WTC11 (cell line): Measurements from ENCODE around the gene FMNL2. TPM values are rescaled to one million over a fixed set of nuclear protein-coding genes. Genes with fewer than 3 reads are reported as not detected.

ENCODE experiments used
- ATAC-seq: fragments of 200-7000 bp; cut with Tn5 transposase; 2 replicates; pipeline ENCODE4 v1.10.0; 2021; ENCODE audit warnings: mild to moderate bottlenecking, moderate library complexity
- CTCF ChIA-PET: fragments of 300-600 bp; sonication (Branson Sonifier 250); formaldehyde crosslinking; loops from one replicate; lab custom pipeline; 2021; ENCODE audit warnings: antibody characterized with exemption; lab: Charles Lee
- POLR2A ChIA-PET: fragments of 350-600 bp; sonication (Branson Sonifier 250); formaldehyde crosslinking; loops from one replicate; lab custom pipeline; 2021; ENCODE audit warnings: antibody characterized with exemption; lab: Charles Lee
- DNase-seq: peaks from one replicate; pipeline ENCODE4 v3.0.0; 2021; ENCODE audit warnings: low spot score
- H3K27ac Mint-ChIP-seq: 2 replicates; pipeline ENCODE4 v1.8.0; 2021; ENCODE audit warnings: mixed read lengths
- H3K27me3 Mint-ChIP-seq: 2 replicates; pipeline ENCODE4 v1.8.0; 2021; ENCODE audit warnings: low read depth, mild to moderate bottlenecking, moderate library complexity, mixed read lengths
- H3K36me3 Mint-ChIP-seq: 2 replicates; pipeline ENCODE4 v1.8.0; 2021; ENCODE audit warnings: mixed read lengths
- H3K4me1 Mint-ChIP-seq: 2 replicates; pipeline ENCODE4 v1.8.0; 2022; ENCODE audit warnings: mixed read lengths
- H3K4me3 Mint-ChIP-seq: 2 replicates; pipeline ENCODE4 v1.8.0; 2021; ENCODE audit warnings: mild to moderate bottlenecking, moderate library complexity, mixed read lengths
- H3K9me3 Mint-ChIP-seq: 2 replicates; pipeline ENCODE4 v1.8.0; 2021; ENCODE audit warnings: mixed read lengths
- CBFB ChIP-seq: sonication (generic); formaldehyde crosslinking; IDR thresholded peaks from 2 replicates; pipeline ENCODE4 v1.8.1; 2022; ENCODE audit warnings: mild to moderate bottlenecking, low read depth, missing genetic modification reagents
- EMX1 ChIP-seq: fragments of 250-450 bp; sonication (Bioruptor Pico); IDR thresholded peaks from 2 replicates; pipeline ENCODE4 v1.8.0; 2021; ENCODE audit warnings: mild to moderate bottlenecking
- ESRRA ChIP-seq: sonication (generic); formaldehyde crosslinking; IDR thresholded peaks from 2 replicates; pipeline ENCODE4 v1.8.1; 2022; ENCODE audit warnings: mild to moderate bottlenecking, missing genetic modification reagents, borderline replicate concordance
- JAZF1 ChIP-seq: fragments of 250-450 bp; sonication (Bioruptor Pico); IDR thresholded peaks from 2 replicates; pipeline ENCODE4 v1.9.0; 2021; ENCODE audit warnings: moderate library complexity, mild to moderate bottlenecking, inconsistent platforms
- JUN ChIP-seq: sonication (generic); formaldehyde crosslinking; IDR thresholded peaks from 2 replicates; pipeline ENCODE4 v1.8.0; 2023; ENCODE audit warnings: mild to moderate bottlenecking, missing genetic modification reagents
- KAT7 ChIP-seq: sonication (generic); formaldehyde crosslinking; IDR thresholded peaks from 2 replicates; pipeline ENCODE4 v1.8.1; 2023; ENCODE audit warnings: missing genetic modification reagents, mild to moderate bottlenecking, borderline replicate concordance
- MXD4 ChIP-seq: fragments of 250-450 bp; sonication (Bioruptor Pico); IDR thresholded peaks from 2 replicates; pipeline ENCODE4 v1.8.0; 2021; ENCODE audit warnings: mild to moderate bottlenecking, moderate library complexity, borderline replicate concordance
- NFATC4 ChIP-seq: fragments of 250-450 bp; sonication (Bioruptor Pico); IDR thresholded peaks from 2 replicates; pipeline ENCODE4 v1.9.0; 2021; ENCODE audit warnings: mild to moderate bottlenecking
- NFYB ChIP-seq: sonication (generic); formaldehyde crosslinking; conservative IDR thresholded peaks from 2 replicates; pipeline ENCODE4 v1.8.0; 2022; ENCODE audit warnings: low read depth, missing genetic modification reagents
- NR3C1 ChIP-seq: sonication (generic); formaldehyde crosslinking; conservative IDR thresholded peaks from 2 replicates; pipeline ENCODE4 v1.8.1; 2023; ENCODE audit warnings: low read depth, mild to moderate bottlenecking, missing genetic modification reagents
- PRRX2 ChIP-seq: fragments of 250-450 bp; sonication (Bioruptor Pico); IDR thresholded peaks from 2 replicates; pipeline ENCODE4 v1.8.0; 2021; ENCODE audit warnings: mild to moderate bottlenecking
- RORB ChIP-seq: fragments of 250-450 bp; sonication (Bioruptor Pico); IDR thresholded peaks from 2 replicates; pipeline ENCODE4 v1.9.0; 2021; ENCODE audit warnings: mild to moderate bottlenecking
- TEAD1 ChIP-seq: sonication (generic); formaldehyde crosslinking; IDR thresholded peaks from 2 replicates; pipeline ENCODE4 v1.8.0; 2022; ENCODE audit warnings: mild to moderate bottlenecking, missing genetic modification reagents
- ZBTB21 ChIP-seq: sonication (generic); formaldehyde crosslinking; IDR thresholded peaks from 2 replicates; pipeline ENCODE4 v1.8.1; 2023; ENCODE audit warnings: mild to moderate bottlenecking, missing genetic modification reagents, borderline replicate concordance
- ZNF219 ChIP-seq: sonication (generic); formaldehyde crosslinking; IDR thresholded peaks from 2 replicates; pipeline ENCODE4 v1.8.0; 2023; ENCODE audit warnings: missing genetic modification reagents, mild to moderate bottlenecking, borderline replicate concordance
- ZNF317 ChIP-seq: sonication (generic); formaldehyde crosslinking; IDR thresholded peaks from 2 replicates; pipeline ENCODE4 v1.8.1; 2023; ENCODE audit warnings: low read depth, mild to moderate bottlenecking, moderate library complexity, missing genetic modification reagents, borderline replicate concordance
- total RNA-seq: library from RNA; stranded (reverse); gene quantifications from 3 replicates; pipeline ENCODE4 v1.2.3, GENCODE V29; 2021
- TF ChIP-seq, protein P1 (sequence below): sonication (generic); formaldehyde crosslinking; IDR thresholded peaks from 2 replicates; pipeline ENCODE4 v1.8.0; 2023; ENCODE audit warnings: mild to moderate bottlenecking, missing genetic modification reagents
- TF ChIP-seq, protein P2 (sequence below): sonication (generic); formaldehyde crosslinking; IDR thresholded peaks from 2 replicates; pipeline ENCODE4 v1.8.1; 2023; ENCODE audit warnings: mild to moderate bottlenecking, missing genetic modification reagents, borderline replicate concordance
- TF ChIP-seq, protein P3 (sequence below): fragments of 250-450 bp; sonication (Bioruptor Pico); IDR thresholded peaks from 2 replicates; pipeline ENCODE4 v1.9.0; 2021; ENCODE audit warnings: moderate library complexity, mild to moderate bottlenecking, inconsistent platforms, borderline replicate concordance
- TF ChIP-seq, protein P4 (sequence below): sonication (generic); formaldehyde crosslinking; IDR thresholded peaks from 2 replicates; pipeline ENCODE4 v1.8.1; 2022; ENCODE audit warnings: missing genetic modification reagents, borderline replicate concordance
- TF ChIP-seq, protein P5 (sequence below): fragments of 250-450 bp; sonication (Bioruptor Pico); IDR thresholded peaks from 2 replicates; pipeline ENCODE4 v2.1.2; 2022; ENCODE audit warnings: mild to moderate bottlenecking, moderate library complexity

Gene FMNL2
- total RNA-seq, 1 experiment from 2014 or later, result 43.0 TPM

DNA sequence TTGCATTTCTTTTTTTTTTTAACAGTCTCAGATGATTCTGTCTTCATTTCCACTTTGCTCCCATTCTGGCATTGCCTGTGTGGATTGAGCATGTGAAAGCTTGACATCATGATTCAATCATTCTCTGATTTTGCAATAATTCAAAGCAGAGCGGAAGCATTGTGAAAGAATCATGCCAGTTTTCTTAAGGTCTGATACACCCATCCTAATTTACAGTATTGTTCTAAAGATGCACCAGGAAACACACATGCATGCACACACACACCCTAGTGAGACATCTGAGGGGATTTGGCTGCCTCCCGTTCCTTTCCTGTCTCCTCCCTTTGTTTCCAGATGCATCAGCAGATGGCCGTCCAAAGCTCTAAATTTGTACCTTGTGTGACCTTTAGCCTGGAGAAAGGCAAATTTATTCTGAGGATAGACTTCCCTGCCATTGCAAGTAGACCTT is 97.3 kb downstream of the FMNL2 start (continued):
- no peak for TF ChIP-seq KAT7 (CRISPR knock-in tag)
- no peak for TF ChIP-seq NR3C1
- TF ChIP-seq ZBTB21 (CRISPR knock-in tag), result no peak

DNA sequence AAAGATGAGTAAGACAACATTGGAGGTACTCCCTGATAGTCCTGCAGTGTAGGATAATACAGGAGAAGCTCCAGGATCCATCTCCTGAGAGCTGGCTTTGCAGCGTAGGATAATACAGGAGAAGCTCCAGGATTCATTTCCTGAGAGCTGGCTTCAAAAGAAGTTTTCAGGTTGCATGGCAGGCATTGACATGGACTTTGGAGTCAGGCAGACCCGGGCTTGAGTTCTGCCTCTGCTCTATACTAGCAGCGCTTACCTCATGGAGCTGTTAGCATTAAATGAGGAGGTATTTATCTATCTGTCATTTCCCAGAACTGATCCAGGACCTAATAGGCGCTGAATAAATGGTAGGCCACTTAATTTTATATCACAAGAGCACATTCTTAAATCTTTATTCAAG is 97.8 kb downstream of the FMNL2 start:
- ChIA-PET CTCF (interaction anchor here (1.0 to 2.8 kb wide), 2 partner anchors 13 to 203 kb away, joined by 3 to 8 read pairs; no protein-coding TSS in a partner anchor), POLR2A (interaction anchor here (0.5 kb wide), 1 partner anchor 80 kb away, joined by 3 read pairs; no protein-coding TSS in a partner anchor)

DNA sequence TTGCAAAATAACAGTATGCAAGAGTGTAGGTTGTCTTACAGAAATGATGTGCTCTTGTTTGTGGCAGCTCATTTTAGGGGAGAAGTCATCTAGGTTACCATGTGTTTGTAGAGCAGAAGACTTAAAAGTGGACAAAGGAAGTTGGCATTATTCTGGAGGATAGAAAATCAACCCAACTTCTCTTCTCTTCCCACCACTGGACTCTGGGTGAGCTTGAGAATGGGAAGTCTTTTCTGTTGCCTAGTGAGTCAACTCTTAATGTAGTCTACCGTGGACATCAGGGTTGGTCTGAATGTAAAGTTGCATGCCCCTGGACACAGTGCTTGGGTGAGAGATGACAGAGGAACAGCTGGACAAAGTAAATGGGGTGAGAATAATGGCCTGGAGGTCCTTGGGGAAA is 98.3 kb downstream of the FMNL2 start:
- Mint-ChIP-seq H3K27me3 (no peaks in the 10 kb centered on the region), H3K4me3 (no peak overlapping the region), H3K9me3 (no peaks in the 10 kb centered on the region), H3K27ac (peak overlapping the region; percentile 86), H3K36me3 (no peaks in the 10 kb centered on the region), H3K4me1 (peaks cover 88% of the 10 kb centered on the region)
- POLR2A ChIA-PET, result interaction anchor here (0.5 kb wide), 1 partner anchor 80 kb away, joined by 3 read pairs; no protein-coding TSS in a partner anchor
- DNase-seq (no peak), ATAC-seq (no peak)
- TF ChIP-seq JAZF1 (CRISPR knock-in tag) (no peak), EMX1 (CRISPR knock-in tag) (no peak), ESRRA (CRISPR knock-in tag) (no peak), JUN (CRISPR knock-in tag) (no peak), RORB (CRISPR knock-in tag) (no peak), PRRX2 (CRISPR knock-in tag) (no peak)
- TF ChIP-seq, protein P1, sequence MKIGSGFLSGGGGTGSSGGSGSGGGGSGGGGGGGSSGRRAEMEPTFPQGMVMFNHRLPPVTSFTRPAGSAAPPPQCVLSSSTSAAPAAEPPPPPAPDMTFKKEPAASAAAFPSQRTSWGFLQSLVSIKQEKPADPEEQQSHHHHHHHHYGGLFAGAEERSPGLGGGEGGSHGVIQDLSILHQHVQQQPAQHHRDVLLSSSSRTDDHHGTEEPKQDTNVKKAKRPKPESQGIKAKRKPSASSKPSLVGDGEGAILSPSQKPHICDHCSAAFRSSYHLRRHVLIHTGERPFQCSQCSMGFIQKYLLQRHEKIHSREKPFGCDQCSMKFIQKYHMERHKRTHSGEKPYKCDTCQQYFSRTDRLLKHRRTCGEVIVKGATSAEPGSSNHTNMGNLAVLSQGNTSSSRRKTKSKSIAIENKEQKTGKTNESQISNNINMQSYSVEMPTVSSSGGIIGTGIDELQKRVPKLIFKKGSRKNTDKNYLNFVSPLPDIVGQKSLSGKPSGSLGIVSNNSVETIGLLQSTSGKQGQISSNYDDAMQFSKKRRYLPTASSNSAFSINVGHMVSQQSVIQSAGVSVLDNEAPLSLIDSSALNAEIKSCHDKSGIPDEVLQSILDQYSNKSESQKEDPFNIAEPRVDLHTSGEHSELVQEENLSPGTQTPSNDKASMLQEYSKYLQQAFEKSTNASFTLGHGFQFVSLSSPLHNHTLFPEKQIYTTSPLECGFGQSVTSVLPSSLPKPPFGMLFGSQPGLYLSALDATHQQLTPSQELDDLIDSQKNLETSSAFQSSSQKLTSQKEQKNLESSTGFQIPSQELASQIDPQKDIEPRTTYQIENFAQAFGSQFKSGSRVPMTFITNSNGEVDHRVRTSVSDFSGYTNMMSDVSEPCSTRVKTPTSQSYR (CRISPR knock-in tag), result no peak
- TF ChIP-seq, protein P2, sequence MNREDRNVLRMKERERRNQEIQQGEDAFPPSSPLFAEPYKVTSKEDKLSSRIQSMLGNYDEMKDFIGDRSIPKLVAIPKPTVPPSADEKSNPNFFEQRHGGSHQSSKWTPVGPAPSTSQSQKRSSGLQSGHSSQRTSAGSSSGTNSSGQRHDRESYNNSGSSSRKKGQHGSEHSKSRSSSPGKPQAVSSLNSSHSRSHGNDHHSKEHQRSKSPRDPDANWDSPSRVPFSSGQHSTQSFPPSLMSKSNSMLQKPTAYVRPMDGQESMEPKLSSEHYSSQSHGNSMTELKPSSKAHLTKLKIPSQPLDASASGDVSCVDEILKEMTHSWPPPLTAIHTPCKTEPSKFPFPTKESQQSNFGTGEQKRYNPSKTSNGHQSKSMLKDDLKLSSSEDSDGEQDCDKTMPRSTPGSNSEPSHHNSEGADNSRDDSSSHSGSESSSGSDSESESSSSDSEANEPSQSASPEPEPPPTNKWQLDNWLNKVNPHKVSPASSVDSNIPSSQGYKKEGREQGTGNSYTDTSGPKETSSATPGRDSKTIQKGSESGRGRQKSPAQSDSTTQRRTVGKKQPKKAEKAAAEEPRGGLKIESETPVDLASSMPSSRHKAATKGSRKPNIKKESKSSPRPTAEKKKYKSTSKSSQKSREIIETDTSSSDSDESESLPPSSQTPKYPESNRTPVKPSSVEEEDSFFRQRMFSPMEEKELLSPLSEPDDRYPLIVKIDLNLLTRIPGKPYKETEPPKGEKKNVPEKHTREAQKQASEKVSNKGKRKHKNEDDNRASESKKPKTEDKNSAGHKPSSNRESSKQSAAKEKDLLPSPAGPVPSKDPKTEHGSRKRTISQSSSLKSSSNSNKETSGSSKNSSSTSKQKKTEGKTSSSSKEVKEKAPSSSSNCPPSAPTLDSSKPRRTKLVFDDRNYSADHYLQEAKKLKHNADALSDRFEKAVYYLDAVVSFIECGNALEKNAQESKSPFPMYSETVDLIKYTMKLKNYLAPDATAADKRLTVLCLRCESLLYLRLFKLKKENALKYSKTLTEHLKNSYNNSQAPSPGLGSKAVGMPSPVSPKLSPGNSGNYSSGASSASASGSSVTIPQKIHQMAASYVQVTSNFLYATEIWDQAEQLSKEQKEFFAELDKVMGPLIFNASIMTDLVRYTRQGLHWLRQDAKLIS (CRISPR knock-in tag), result no peak
- CTCF ChIA-PET, result interaction anchor here (1.0 to 2.8 kb wide), 2 partner anchors 13 to 202 kb away, joined by 3 to 8 read pairs; no protein-coding TSS in a partner anchor

More for the DNA sequence above, 97.8 kb downstream of the FMNL2 start:
- Mint-ChIP-seq H3K36me3 (no peaks in the 10 kb centered on the region), H3K27me3 (no peaks in the 10 kb centered on the region), H3K4me3 (no peak overlapping the region), H3K27ac (0 out of 2 replicates have a peak overlapping the region, but pooled peaks have one; percentile 61), H3K9me3 (no peaks in the 10 kb centered on the region), H3K4me1 (peaks cover 87% of the 10 kb centered on the region)
- DNase-seq (no peak), ATAC-seq (no peak)
- TF ChIP-seq NFYB (CRISPR knock-in tag) (no peak), CBFB (no peak)

DNA sequence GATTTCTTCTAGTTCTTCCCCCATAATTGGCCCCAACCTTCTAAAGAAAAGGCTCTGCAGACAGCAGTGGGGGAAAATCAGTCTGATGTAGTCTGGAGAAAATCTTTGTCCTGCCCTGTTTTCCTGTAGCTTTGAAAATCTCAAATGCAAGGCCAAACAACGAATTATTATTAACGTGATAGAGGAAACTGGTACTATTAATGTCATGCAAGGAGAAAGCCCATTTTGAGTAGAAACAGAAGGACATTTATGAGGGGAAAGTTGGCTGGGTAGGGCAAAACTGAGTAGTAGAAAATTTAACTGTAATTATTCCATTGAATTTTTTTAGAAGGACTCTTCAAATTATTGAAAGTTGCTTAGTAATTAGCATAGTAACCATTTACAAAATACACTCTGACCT is 98.8 kb downstream of the FMNL2 start:
- Mint-ChIP-seq H3K27me3 (no peaks in the 10 kb centered on the region), H3K9me3 (no peaks in the 10 kb centered on the region), H3K36me3 (no peaks in the 10 kb centered on the region), H3K27ac (peak overlapping the region; percentile 86), H3K4me3 (peak overlapping the region; percentile 40), H3K4me1 (peaks cover 88% of the 10 kb centered on the region)
- no peak for ATAC-seq
- CTCF ChIA-PET, result interaction anchor here (1.2 to 2.8 kb wide), 2 partner anchors 14 to 202 kb away, joined by 3 to 8 read pairs; no protein-coding TSS in a partner anchor
- POLR2A ChIA-PET, result no interaction called here
- DNase-seq, result no peak
- TF ChIP-seq ESRRA (CRISPR knock-in tag), result no peak
- no peak for TF ChIP-seq NFATC4 (CRISPR knock-in tag)
- no peak for TF ChIP-seq ZNF219 (CRISPR knock-in tag)
- TF ChIP-seq MXD4 (CRISPR knock-in tag), result no peak
- no peak for TF ChIP-seq TEAD1
- TF ChIP-seq, protein P3, sequence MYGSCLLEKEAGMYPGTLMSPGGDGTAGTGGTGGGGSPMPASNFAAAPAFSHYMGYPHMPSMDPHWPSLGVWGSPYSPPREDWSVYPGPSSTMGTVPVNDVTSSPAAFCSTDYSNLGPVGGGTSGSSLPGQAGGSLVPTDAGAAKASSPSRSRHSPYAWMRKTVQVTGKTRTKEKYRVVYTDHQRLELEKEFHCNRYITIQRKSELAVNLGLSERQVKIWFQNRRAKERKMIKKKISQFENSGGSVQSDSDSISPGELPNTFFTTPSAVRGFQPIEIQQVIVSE (CRISPR knock-in tag), result no peak
- no peak for TF ChIP-seq ZNF317 (CRISPR knock-in tag)
- TF ChIP-seq, protein P4, sequence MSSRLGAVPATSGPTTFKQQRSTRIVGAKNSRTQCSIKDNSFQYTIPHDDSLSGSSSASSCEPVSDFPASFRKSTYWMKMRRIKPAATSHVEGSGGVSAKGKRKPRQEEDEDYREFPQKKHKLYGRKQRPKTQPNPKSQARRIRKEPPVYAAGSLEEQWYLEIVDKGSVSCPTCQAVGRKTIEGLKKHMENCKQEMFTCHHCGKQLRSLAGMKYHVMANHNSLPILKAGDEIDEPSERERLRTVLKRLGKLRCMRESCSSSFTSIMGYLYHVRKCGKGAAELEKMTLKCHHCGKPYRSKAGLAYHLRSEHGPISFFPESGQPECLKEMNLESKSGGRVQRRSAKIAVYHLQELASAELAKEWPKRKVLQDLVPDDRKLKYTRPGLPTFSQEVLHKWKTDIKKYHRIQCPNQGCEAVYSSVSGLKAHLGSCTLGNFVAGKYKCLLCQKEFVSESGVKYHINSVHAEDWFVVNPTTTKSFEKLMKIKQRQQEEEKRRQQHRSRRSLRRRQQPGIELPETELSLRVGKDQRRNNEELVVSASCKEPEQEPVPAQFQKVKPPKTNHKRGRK (CRISPR knock-in tag), result no peak
- TF ChIP-seq, protein P5, sequence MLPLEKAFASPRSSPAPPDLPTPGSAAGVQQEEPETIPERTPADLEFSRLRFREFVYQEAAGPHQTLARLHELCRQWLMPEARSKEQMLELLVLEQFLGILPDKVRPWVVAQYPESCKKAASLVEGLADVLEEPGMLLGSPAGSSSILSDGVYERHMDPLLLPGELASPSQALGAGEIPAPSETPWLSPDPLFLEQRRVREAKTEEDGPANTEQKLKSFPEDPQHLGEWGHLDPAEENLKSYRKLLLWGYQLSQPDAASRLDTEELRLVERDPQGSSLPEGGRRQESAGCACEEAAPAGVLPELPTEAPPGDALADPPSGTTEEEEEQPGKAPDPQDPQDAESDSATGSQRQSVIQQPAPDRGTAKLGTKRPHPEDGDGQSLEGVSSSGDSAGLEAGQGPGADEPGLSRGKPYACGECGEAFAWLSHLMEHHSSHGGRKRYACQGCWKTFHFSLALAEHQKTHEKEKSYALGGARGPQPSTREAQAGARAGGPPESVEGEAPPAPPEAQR, result no peak
